Muscle layer of colon (tissue), 2 donors: ENCODE results near the gene ATP5PB.

Experiments used
- H3K27ac ChIP-seq: one replicate; pipeline ENCODE4 v1.7.0; 2013; ENCODE audit warnings: low read depth, mild to moderate bottlenecking, low read length, moderate library complexity
- H3K27me3 ChIP-seq, 2 donors: one replicate each; pipeline ENCODE4 v1.7.0; 2013; ENCODE audit warnings: low read length in 2 of 2, mild to moderate bottlenecking in 2 of 2; ENCODE audit not compliant: insufficient read depth in 2 of 2, control insufficient read depth in 1 of 2
- H3K36me3 ChIP-seq: one replicate; pipeline ENCODE4 v1.7.0; 2013; ENCODE audit warnings: mild to moderate bottlenecking, low read length; ENCODE audit not compliant: insufficient read depth
- H3K4me1 ChIP-seq: one replicate; pipeline ENCODE4 v1.7.0; 2013; ENCODE audit warnings: mild to moderate bottlenecking, low read length; ENCODE audit not compliant: insufficient read depth
- H3K4me3 ChIP-seq, 2 donors: one replicate each; pipeline ENCODE4 v1.7.0; 2013; ENCODE audit warnings: low read length in 2 of 2, low read depth in 1 of 2, mild to moderate bottlenecking in 1 of 2, moderate library complexity in 1 of 2
- H3K9ac ChIP-seq: one replicate; pipeline ENCODE4 v1.7.0; 2013; ENCODE audit warnings: low read length
- H3K9me3 ChIP-seq: one replicate; pipeline ENCODE4 v1.7.0; 2013; ENCODE audit warnings: mild to moderate bottlenecking, low read length
- donor health status: abdominal sarcoma.
- donor health status: Adenocarcinoma of cecum.

ATP5PB gene

DNA sequence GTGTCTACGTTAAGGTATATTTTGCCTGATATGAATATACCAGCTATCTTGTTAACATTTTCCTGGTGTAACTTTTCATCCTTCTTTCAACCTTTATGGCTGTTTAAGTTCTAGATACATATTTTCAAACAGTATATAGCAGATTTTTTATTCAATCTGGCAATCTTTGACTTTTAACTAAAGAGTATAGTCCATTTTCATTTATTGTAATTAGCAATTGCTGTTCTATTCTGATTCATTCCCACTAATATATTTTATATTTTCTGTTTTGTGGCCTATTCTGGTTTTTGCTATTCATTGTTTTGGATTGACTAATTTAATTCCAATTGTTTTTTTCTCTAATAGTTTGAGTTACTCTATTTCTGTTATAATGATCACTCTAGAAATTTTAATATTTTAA, 17.2 kb downstream of the ATP5PB start:
- Histone ChIP-seq H3K4me3 (no peak overlapping the region), H3K27ac (no peak overlapping the region), H3K36me3 (peaks cover 35% of the 10 kb centered on the region), H3K4me1 (peaks cover 7% of the 10 kb centered on the region), H3K9me3 (no peaks in the 10 kb centered on the region), H3K9ac (no peak overlapping the region), H3K27me3 (no peaks in the 10 kb centered on the region)

DNA sequence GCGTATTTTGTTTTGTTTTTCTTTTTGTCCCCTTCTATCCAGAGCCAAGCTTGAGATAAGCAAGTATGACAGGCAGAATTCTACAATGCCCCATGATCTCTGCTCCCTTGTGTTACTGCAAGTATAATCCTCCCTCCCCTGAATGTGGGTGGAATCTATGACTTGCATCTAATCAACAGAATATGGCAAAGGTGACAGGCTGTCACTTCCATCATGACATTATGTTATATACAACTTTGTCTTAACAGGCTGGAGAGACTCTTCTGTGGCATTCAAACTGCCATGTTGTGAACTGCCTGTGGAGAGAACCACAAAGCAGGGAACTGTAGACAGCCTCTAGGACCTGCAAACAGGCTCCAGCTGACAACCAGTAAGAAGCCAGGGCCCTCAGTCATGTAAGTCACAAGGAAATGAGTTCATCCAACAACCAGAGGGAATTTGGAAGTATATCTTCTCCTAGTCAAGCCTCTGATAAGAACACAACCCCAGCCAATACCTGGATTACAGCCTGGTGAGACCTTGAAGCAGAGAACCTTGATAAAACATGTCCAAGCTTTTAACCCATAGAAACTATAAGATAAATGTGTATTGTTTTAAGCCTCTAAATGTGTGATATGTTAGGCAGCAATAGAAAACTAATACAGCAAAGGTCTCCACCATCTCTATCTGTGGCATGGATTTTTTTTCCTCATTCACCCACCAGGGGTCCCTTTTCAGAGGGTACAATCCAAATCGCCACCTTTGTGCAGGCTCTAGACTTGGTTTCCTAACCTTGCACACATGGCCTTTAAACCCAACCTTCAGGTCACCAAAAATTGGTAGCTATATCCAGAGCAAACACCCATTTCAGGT, 18.8 kb downstream of the ATP5PB start:
- no peaks in the 10 kb centered on the region for H3K27me3 ChIP-seq
- H3K4me1 ChIP-seq: peaks cover 2% of the 10 kb centered on the region
- no peak overlapping the region for H3K9ac ChIP-seq
- H3K4me3 ChIP-seq: no peak overlapping the region
- H3K36me3 ChIP-seq: peaks cover 32% of the 10 kb centered on the region
- no peaks in the 10 kb centered on the region for H3K9me3 ChIP-seq
- no peak overlapping the region for H3K27ac ChIP-seq

DNA sequence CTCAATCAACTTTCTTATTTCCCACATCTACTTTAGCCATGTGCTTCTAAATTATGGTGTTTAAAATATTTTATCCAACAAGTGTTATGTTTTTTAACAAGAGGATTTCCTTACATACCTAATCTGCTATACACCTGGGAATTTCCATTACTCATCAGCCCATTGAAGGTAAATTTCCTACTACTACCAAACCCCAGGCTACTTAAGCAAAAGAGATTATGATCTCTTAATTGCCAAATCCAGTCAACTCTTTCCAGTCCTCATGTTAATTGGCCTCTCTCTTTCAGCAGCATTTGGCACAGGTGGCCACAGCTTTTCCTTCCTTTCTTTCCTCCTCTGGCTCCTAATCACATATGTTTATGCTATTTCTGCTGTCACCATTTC, 19.4 kb downstream of the ATP5PB start:
- H3K9ac ChIP-seq: no peak overlapping the region
- H3K27me3 ChIP-seq: no peaks in the 10 kb centered on the region
- no peak overlapping the region for H3K4me3 ChIP-seq
- no peak overlapping the region for H3K27ac ChIP-seq
- no peaks in the 10 kb centered on the region for H3K9me3 ChIP-seq
- peaks cover 32% of the 10 kb centered on the region for H3K36me3 ChIP-seq
- H3K4me1 ChIP-seq: no peaks in the 10 kb centered on the region

DNA sequence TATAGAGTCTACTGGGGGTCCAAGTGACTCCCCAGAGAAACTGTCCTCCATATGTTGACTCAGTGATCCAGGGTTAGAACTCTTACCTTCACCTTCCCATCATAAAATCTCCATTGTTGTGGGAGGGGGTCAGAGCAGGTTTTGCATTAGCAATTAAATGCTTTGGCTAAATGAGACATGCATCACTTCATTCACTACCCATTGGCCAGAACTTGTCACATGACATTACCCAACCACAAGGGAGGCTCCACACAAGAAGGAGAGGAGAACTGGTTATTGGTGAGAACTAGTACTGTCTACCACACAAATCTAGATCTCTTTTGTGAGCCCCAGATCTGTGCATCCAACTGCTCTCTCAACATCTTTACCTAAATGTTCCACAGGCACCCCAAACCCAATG, 20.3 kb downstream of the ATP5PB start:
- Histone ChIP-seq H3K27ac (no peak overlapping the region), H3K36me3 (peaks cover 32% of the 10 kb centered on the region)

DNA sequence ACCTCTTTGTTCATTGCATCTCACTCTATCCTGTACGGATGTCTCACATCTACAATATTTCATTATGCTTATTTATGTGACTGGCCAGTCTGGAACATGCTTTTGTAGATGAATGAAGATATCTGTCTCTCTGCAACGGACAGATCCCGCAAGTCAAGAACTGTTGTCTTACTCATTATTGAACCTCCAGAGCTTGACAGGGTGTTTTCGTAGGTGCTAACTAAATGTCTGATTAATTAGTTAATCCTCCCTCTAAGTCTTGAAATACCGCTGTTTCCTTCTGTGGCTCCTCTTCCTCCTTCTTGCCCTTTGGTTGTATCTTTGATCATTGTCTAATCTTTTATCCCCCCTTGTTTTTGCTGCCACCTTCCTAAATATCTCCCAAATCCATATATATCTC, 21.3 kb downstream of the ATP5PB start:
- Histone ChIP-seq H3K36me3 (peaks cover 28% of the 10 kb centered on the region), H3K9ac (no peak overlapping the region), H3K27ac (no peak overlapping the region), H3K4me1 (no peaks in the 10 kb centered on the region), H3K9me3 (no peaks in the 10 kb centered on the region), H3K27me3 (no peaks in the 10 kb centered on the region), H3K4me3 (no peak overlapping the region)

More for the DNA sequence above, 20.3 kb downstream of the ATP5PB start:
- no peaks in the 10 kb centered on the region for H3K9me3 ChIP-seq
- H3K27me3 ChIP-seq: no peaks in the 10 kb centered on the region
- no peaks in the 10 kb centered on the region for H3K4me1 ChIP-seq
- no peak overlapping the region for H3K9ac ChIP-seq
- no peak overlapping the region for H3K4me3 ChIP-seq

DNA sequence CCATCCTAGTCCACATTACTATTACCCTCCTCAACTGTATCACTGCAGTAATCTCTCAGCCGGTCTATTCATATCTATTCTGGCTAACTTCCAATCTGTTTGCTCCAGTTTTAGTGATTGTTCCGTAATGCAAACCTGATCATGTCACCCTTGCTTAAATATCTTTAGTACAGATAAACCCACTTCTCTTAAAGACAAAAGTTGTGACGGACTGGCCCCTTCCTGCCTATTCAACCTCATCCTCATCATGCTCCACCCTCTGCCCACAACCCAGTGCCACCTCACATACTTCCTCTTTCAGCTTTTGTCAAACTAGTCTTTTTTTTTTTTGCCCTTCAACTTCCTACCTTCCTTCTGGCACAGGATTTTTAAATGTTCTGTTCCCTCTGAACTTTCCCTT, 21.7 kb downstream of the ATP5PB start:
- no peak overlapping the region for H3K9ac ChIP-seq
- peaks cover 28% of the 10 kb centered on the region for H3K36me3 ChIP-seq
- no peaks in the 10 kb centered on the region for H3K27me3 ChIP-seq
- H3K4me1 ChIP-seq: no peaks in the 10 kb centered on the region
- H3K4me3 ChIP-seq: no peak overlapping the region
- H3K27ac ChIP-seq: no peak overlapping the region
- H3K9me3 ChIP-seq: no peaks in the 10 kb centered on the region

DNA sequence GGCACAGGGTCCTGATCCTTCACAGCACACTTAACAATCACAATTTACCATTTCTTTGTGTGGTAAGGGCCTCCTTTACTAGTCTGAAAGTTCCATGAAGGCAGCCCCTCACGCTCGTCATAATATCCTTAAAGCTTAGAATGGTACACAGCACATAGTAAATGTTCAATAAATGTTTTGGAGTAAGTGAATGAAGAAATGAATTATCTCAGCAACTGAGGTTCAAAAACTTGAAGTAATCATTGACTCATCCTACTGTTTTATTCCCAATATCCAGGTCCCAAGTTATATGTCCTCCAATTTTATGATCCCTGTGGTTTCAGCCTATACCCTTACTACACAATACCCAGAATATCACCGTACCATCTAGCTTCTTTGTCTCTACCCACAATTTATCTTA, 22.3 kb downstream of the ATP5PB start:
- Histone ChIP-seq H3K4me3 (no peak overlapping the region), H3K27me3 (no peaks in the 10 kb centered on the region), H3K9me3 (no peaks in the 10 kb centered on the region), H3K27ac (no peak overlapping the region), H3K4me1 (no peaks in the 10 kb centered on the region), H3K36me3 (peaks cover 28% of the 10 kb centered on the region), H3K9ac (no peak overlapping the region)

DNA sequence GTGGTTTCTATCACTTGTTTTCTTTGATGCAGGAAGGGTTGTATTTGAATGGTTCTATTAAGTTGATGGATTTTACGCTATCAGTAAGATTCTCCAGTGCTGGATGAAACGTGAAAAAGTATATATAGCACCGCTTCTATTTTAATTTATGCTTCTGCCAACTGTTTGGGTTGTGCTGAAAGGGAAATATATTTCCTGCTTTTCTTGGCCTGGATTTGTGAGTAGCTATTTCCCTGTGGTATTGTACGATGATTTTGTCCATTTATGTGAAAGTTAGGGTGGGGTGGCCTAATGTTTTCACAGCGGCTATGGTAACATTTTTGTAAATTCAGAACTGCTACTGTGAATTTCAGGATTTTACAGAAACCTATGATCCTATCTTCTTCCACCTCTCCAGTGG, 24.8 kb downstream of the ATP5PB start:
- H3K9me3 ChIP-seq: no peaks in the 10 kb centered on the region
- peaks cover 15% of the 10 kb centered on the region for H3K36me3 ChIP-seq
- H3K27me3 ChIP-seq: no peaks in the 10 kb centered on the region
- H3K4me1 ChIP-seq: no peaks in the 10 kb centered on the region
- no peak overlapping the region for H3K4me3 ChIP-seq
- H3K9ac ChIP-seq: no peak overlapping the region
- H3K27ac ChIP-seq: no peak overlapping the region

DNA sequence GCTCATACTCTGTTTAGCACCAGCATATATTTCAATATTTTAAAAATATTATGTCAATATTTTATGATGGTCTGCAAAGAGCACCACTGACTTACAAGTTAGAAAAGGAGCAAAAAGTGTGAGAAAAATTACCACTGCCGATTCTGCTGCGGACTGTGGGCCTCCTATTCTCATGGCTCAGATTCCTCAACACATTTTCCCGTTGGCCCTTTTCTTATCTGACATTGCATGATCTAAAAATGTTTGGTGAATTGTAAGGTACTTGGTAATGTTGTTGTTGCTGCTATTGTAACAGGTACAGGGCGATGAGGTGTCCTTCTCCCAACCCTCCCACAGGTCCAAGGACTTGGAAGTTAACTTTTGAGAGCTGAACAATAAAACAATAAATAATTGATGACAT, 25.3 kb downstream of the ATP5PB start:
- no peak overlapping the region for H3K27ac ChIP-seq

DNA sequence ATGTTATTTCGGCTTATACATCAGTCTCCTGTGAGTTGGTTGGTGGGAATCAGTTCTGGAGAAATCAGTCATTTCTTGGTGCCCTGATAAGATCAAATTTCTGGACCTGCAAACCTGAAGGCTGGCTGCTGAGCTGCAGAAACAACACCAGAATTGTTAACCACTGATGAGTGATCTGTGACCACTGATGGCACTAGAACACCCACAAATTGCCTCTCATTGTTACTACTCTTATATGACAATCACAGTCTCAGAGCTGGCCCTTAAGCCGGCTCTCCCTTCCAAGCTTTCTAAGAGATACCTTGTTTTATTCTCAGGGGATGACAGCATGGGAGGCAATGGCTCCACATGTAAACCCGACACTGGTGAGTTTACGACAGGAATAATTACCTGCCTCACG, 26.4 kb downstream of the ATP5PB start:
- Histone ChIP-seq H3K36me3 (peaks cover 11% of the 10 kb centered on the region), H3K4me1 (no peaks in the 10 kb centered on the region), H3K27ac (no peak overlapping the region), H3K9ac (no peak overlapping the region), H3K27me3 (no peaks in the 10 kb centered on the region), H3K9me3 (no peaks in the 10 kb centered on the region), H3K4me3 (no peak overlapping the region)

More for the DNA sequence above, 25.3 kb downstream of the ATP5PB start:
- no peaks in the 10 kb centered on the region for H3K4me1 ChIP-seq
- H3K9me3 ChIP-seq: no peaks in the 10 kb centered on the region
- no peak overlapping the region for H3K4me3 ChIP-seq
- no peaks in the 10 kb centered on the region for H3K27me3 ChIP-seq
- no peak overlapping the region for H3K9ac ChIP-seq
- H3K36me3 ChIP-seq: peaks cover 14% of the 10 kb centered on the region

DNA sequence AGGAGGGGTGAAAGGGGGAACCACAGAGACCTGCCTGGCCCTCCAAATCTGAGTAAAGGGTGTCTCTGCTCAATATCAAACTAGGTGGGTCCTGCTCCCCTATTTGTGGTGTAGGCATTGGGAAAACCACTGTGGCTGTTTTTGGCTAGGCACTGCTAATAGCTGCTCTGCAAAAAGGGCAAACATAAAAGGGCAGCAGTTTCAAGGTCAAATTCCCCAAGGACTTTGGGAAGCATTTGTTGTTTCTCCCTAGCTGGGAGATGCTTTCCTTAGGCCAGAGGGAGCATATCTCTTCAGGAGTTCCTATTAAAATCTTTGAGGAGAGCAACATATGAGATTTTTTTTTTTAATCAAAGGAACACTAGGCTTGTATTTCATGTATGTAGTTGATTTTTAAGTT, 26.9 kb downstream of the ATP5PB start:
- Histone ChIP-seq H3K27me3 (no peaks in the 10 kb centered on the region), H3K4me1 (no peaks in the 10 kb centered on the region), H3K27ac (no peak overlapping the region)

DNA sequence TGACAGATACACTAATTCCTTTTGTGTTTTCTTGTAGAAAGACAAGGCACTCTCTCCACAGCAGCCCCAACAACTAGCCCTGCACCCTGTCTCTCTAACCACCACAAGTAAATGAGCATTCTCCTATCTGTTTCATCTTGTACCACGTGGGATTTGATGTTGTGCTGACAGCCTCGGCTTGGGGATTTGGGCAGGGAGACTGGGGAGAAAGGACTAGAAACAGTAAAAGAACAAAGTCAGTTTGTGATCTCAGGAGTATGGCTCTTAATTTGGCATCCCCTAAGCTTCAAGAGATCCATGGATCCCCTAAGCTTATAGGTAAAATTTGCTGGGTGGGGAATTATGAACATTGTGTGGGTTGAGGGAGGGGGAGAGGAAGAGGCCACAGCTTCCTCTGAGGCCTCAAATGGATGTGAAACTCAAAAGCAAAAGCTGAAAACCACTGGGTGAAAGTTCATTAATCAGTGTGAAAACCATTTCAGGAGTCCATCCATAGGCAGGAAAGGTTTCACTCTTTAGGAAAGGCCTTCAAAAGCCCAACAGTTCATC, 27.6 kb downstream of the ATP5PB start:
- no peak overlapping the region for H3K9ac ChIP-seq
- H3K27ac ChIP-seq: no peak overlapping the region

More for the DNA sequence above, 26.9 kb downstream of the ATP5PB start:
- no peak overlapping the region for H3K4me3 ChIP-seq
- no peak overlapping the region for H3K9ac ChIP-seq
- peaks cover 6% of the 10 kb centered on the region for H3K36me3 ChIP-seq
- no peaks in the 10 kb centered on the region for H3K9me3 ChIP-seq

More for the DNA sequence above, 27.6 kb downstream of the ATP5PB start:
- no peaks in the 10 kb centered on the region for H3K9me3 ChIP-seq
- peaks cover 2% of the 10 kb centered on the region for H3K4me1 ChIP-seq
- no peak overlapping the region for H3K4me3 ChIP-seq
- H3K27me3 ChIP-seq: no peaks in the 10 kb centered on the region
- H3K36me3 ChIP-seq: peaks cover under 1% of the 10 kb centered on the region
